Stimulated activated CD4-positive, alpha-beta T cell treated with anti-CD3 and anti-CD28 coated beads, Interleukin-4, amount 100 ng/mL, for 4 hours (primary cell): ENCODE data around the gene TMEM54.

ENCODE experiments used
- DNase-seq, 2 experiments: peaks; one replicate each; pipeline ENCODE4 v3.0.0-alpha.2; 2020

The TMEM54 gene

DNA sequence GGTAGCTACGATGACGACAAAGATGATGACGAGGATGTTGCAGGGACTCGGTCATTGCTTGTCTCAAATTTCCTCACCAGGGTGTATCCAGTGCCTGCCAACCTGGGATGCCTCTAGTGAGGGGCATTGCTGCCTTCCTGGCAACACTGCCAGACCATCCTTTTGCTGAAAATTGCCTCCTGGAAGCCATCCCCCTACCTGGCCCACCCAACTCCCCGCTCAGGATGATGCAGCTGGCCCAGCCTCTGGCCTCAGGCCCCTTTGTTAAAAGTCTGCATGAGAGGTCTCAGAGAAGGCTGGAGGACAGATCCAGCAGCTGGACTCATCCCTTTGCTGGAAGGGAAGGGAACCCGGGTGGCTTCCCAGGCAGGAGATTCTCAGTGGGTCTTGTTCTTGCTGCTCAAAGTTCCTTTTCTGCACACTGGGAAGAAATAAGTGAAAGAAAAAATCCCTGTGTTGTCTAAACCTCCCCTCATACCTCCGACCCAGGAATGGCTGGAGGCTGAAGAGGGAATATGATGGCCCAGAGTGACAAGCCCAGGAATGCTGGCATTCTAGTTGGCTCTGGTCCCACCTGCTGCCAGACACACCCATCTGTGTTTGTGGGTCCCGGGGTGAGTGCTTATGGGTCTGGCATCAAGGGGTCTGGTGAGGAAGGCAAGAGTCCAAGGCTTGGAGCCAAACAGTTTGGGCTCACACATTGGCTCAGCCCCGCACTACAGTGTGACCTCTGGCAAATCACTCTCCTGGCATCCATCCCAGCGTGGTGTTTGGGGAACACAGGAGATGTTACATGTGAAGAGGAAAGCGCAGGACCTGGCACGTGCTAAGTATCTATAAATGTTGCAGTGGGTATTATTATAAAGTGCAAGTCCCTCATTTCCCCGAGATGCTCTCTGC, 23.7 kb downstream of the TMEM54 start:
- no peak for DNase-seq

DNA sequence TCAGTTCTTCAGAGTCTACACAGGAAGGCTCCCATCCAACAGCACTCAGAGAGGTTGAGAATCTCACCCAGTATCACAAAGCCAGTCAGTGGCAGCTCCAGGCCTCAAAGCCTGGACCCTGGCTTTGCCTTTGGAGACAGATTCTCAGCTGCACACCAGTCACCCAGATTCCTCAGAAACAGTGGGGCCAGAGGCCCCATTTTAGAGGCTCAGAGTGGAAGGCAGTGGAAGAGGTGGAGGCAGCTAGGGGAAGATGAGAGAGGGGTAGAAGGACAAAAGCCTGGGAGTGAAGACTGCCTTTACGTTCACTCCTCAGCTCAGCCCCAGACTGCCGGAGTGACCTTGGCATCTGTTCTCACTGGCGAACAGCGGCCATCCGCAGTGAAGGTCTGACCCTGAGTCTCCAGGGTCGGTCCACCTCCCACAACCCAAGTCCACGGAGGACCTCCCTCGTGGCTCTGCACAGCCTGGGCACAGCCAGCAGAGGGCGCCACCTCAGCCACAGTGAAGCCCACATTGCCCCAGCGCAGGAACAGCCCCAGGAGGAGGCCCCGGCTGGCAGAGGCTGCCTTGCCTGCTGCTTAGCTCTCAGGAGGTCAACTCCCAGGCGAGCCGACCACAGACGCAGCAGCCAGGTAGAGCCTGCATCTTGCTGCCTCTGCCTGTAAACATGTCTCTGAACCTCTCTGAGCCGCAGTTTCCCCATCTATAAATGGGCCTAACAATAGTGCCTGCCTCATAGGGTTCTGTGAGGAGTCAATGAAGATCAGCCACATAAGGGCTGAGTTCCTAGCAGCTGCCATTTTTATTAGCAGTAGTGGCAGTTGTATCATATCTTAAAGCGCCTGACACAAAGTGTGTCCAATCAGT, 24.6 kb downstream of the TMEM54 start:
- peak; percentile 19 to 39 for DNase-seq

GRCh38 chr1:32874860-32875752, 26.1 kb downstream of the TMEM54 start:
- no peak for DNase-seq

- no peak for DNase-seq
Observed at GRCh38 chr1:32873484-32873883, 27.7 kb downstream of the TMEM54 start.

GRCh38 chr1:32872192-32872460, 29.1 kb downstream of the TMEM54 start:
- no peak for DNase-seq

- DNase-seq = no peak
Observed at GRCh38 chr1:32871364-32872191, 29.6 kb downstream of the TMEM54 start.

DNA sequence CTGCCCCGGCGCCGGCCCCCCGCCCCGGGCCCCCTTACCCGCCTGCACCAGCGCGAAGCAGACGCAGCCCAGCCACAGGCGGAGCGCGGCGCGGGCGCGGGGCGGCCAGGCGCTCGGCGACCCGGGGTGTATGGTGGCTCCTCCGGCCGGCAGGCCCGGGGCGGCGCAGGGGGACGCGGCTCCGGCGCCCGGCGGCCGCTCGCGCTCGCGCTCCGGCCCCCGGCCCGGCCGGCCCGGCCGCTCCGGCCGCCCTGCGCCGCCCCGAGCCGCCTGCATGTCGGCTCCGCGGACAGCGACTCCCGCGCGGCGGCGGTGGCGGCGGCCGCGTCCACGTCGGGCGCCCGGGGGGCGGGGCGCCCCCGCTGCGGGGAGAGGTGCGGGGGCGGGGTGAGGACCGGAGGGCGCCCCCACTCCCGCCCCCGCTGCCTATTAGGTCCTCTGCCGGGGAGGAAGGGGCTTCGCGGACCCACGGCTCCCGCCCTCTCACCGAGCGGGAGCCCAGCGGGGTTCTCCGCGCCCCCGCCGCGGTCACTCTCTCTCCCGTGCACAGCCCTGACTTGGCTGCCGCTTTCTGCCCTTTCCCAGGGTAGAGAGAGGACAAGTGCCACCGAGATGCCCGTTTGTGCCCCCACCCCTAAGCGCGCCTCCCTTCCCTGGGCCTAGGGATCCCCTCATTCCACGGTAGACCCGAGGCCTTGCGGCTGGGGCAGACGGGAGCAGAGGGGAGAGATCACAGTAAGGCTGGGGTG, 30.4 kb downstream of the TMEM54 start, which contains the start of gene FNDC5:
TSS of gene FNDC5 (minus strand) at position 298 of the 749 bp plus-strand sequence.
- no peak for DNase-seq

GRCh38 chr1:32869923-32870614, 31.1 kb downstream of the TMEM54 start:
- DNase-seq = no peak

GRCh38 chr1:32868806-32869455, 32.3 kb downstream of the TMEM54 start:
- DNase-seq = no peak

- no peak for DNase-seq
Observed at GRCh38 chr1:32868085-32868484, 33.1 kb downstream of the TMEM54 start.

GRCh38 chr1:32867671-32868070, 33.5 kb downstream of the TMEM54 start:
- no peak for DNase-seq

GRCh38 chr1:32867151-32867550, 34.0 kb downstream of the TMEM54 start:
- no peak for DNase-seq

GRCh38 chr1:32865639-32866405, 35.4 kb downstream of the TMEM54 start:
- DNase-seq = no peak

GRCh38 chr1:32864375-32865019, 36.7 kb downstream of the TMEM54 start:
- no peak for DNase-seq

DNA sequence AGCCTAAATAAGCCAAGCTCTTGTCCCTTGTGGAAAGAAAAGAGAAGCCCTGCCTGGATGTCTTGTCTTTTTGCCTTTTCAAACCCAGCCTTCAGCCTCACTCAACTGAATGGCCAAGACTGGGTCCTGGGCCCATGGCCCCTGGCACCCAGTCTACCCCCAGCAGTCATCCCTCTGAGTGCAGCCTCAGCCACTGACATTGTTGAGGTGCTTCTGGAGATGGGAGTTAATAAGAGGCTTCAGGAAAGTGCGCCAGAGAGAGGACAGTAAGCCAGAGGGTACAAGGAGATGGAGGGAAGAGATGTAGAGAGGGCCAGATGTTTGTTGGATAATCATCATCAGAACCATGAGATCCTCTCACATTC, 37.3 kb downstream of the TMEM54 start:
- DNase-seq = no peak

DNA sequence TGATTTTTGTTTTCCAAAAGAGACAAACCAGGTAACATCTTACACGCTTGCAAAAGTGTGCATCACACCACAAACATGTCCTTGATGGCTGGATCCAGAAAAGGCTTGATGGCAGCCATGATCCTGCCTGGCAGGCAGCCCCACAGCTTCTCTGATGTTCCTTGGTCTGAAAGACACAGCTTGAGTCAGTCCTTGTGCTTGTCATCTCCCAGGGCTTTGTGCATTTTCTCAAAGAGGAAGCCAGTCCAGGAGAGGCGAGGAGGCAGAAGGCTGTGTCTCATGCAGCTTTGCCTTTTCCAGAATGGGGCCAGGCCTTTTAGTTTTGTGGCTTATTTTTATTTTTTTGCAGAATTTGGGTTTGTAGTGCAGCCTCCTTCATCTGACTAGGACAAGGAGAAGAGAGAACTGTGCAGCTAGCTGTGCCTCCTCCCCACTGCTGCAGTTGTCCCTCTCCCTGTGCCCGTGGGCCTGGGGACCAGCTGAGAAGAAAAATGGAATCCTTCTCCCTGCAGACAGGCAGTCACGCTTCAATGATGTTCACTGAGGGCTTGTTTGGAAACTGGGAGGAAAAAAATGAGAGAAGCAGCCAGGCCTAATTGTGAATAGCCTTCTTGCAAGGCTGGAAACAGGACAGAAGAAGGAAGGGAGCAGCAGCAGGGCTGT, 37.8 kb downstream of the TMEM54 start:
- DNase-seq = no peak

DNA sequence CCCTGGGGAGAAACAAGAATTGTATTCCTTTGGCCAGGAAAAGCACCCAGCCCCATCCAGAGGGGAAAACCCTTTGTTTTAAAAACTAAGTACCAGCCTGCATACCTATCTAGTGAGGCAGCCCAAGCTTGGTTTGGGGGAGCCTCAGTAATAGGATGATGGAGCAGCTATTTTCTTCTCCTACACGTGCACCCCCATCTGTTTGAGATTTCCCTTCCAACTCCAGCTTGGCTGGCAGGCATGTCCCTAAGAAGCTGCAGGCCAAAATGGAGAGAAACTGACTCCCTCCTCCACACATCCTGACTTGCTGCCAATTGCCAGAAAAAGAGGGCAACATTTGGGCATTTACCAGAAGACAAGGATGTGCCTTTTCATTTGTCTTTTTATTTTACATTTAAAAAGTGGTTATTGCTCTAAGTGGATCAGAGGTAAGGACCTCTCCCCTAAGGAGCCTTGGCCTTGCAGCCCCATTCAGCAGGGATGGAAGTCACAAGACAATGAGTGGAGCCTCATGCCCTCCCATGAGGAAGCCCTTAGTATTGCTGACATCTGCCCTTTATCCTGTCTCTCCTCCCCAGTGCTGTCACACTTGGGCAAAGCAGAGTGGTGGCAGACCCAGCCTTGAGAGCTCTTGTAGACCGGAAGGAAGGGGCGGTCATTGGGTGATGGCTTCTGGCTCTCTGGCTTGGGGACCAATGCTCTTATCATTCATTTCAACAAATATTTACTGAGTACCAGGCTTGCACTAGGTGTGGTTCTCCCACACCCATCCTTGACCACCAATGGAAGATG, 39.1 kb downstream of the TMEM54 start:
- DNase-seq = no peak
